Vagina (tissue), 2 donors: ENCODE data around the gene ANO2. TPM values are rescaled to one million over a fixed set of nuclear protein-coding genes. Genes with fewer than 3 reads are reported as not detected.

ENCODE experiments used
- DNase-seq, 2 donors: peaks; one replicate each; pipeline ENCODE4 v3.0.0-alpha.2; 2017; ENCODE audit errors: extremely low spot score in 2 of 2
- H3K27ac ChIP-seq: fragments of 200-600 bp; sonication (generic); one replicate; pipeline ENCODE4 v1.5.1; 2019
- H3K27me3 ChIP-seq: fragments of 200-600 bp; sonication (generic); one replicate; pipeline ENCODE4 v1.5.1; 2019
- H3K36me3 ChIP-seq, 2 donors: fragments of 200-600 bp; sonication (generic); one replicate each; pipeline ENCODE4 v1.5.1; 2017 to 2019
- H3K4me1 ChIP-seq: fragments of 200-600 bp; sonication (generic); one replicate; pipeline ENCODE4 v1.5.1; 2019
- H3K4me3 ChIP-seq, 2 donors: fragments of 200-600 bp; sonication (generic); 1 replicate in 1 of 2; 2 replicates in 1 of 2; pipeline ENCODE4 v1.5.1; 2016 to 2019
- H3K9me3 ChIP-seq: fragments of 200-600 bp; sonication (generic); one replicate; pipeline ENCODE4 v1.5.1; 2019
- POLR2A ChIP-seq, 2 donors: fragments of 450-650 bp; IDR thresholded peaks; one replicate each; pipeline ENCODE4 v1.6.1; 2017; ENCODE audit warnings: antibody characterized with exemption in 2 of 2, mild to moderate bottlenecking in 2 of 2, moderate library complexity in 2 of 2
- POLR2AphosphoS5 ChIP-seq, 2 donors: sonication (generic); formaldehyde crosslinking; IDR thresholded peaks; one replicate each; pipeline ENCODE4 v1.9.0; 2017; ENCODE audit warnings: antibody characterized with exemption in 2 of 2, mild to moderate bottlenecking in 2 of 2, low read depth in 1 of 2; ENCODE audit not compliant: insufficient read depth in 1 of 2
- intact Hi-C: fragments of 100-400 bp; cut with DNase I; formaldehyde crosslinking; loops from one replicate; pipeline ENCODE4 v1.15.1; 2023
- total RNA-seq: library from RNA; depleted of rRNA; stranded (reverse); fragments of >200 nt; gene quantifications from one replicate; pipeline ENCODE4 v1.2.3, GENCODE V29; 2016
- TF ChIP-seq, protein P1 (sequence below), 3 experiments: fragments of 450-650 bp in 2 of 3; fragments of 200-600 bp in 1 of 3; sonication (generic) in 1 of 3; IDR thresholded peaks; one replicate each; pipeline ENCODE4 v1.5.1; 2017 to 2019; ENCODE audit warnings: antibody characterized with exemption in 3 of 3, mild to moderate bottlenecking in 2 of 3, moderate library complexity in 2 of 3

The ANO2 gene
- total RNA-seq, 1 donor from 2014 or later = 18.7 TPM

DNA sequence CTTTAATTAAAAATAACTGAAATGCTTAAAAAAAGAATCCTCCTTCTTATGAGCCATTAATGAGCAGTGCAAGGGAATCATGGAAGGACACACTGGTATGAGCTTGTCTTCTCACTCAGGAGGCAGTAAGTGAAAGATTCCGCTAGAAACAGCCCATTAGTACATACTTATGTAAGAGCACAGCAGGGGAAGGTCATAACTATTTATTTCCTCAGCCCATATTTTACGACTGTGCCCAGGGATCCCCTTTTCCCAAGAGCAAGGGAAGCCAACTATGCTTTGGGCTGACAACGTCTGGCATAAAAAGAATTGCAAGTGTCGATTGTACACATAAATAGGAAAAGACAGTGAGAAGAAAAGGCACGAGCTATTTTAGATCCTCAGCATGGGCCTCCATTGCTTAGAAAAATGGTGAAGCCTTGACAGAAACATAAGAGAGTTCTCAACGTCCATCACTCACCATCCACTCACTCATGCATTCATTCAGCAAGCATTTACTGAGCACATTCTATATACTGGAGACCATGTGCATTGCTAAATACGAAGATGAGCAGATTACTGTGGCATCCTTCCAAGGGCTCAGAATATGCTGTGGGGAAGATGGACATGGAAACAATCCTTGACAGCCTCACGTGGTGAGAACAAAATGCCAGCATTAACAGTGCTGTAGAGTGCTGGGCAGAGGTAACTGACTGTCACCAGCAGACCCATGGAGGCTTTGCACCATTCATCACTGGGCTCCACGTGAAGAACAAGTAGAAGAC, 360.5 kb downstream of the ANO2 start:
- DNase-seq = no peak

GRCh38 chr12:5582541-5582940, 362.5 kb downstream of the ANO2 start:
- H3K36me3 ChIP-seq = no peaks in the 10 kb centered on the region
- no peak overlapping the region for H3K4me3 ChIP-seq
- H3K9me3 ChIP-seq = no peaks in the 10 kb centered on the region
- DNase-seq = no peak
- no peaks in the 10 kb centered on the region for H3K27me3 ChIP-seq
- no peak for TF ChIP-seq POLR2A (IDR thresholded peaks at IDR 0.05)
- TF ChIP-seq POLR2AphosphoS5 (IDR thresholded peaks at IDR 0.05; ENCODE audit: insufficient read depth in 1 of 2, low read depth in 1 of 2) = no peak
- TF ChIP-seq, protein P1, sequence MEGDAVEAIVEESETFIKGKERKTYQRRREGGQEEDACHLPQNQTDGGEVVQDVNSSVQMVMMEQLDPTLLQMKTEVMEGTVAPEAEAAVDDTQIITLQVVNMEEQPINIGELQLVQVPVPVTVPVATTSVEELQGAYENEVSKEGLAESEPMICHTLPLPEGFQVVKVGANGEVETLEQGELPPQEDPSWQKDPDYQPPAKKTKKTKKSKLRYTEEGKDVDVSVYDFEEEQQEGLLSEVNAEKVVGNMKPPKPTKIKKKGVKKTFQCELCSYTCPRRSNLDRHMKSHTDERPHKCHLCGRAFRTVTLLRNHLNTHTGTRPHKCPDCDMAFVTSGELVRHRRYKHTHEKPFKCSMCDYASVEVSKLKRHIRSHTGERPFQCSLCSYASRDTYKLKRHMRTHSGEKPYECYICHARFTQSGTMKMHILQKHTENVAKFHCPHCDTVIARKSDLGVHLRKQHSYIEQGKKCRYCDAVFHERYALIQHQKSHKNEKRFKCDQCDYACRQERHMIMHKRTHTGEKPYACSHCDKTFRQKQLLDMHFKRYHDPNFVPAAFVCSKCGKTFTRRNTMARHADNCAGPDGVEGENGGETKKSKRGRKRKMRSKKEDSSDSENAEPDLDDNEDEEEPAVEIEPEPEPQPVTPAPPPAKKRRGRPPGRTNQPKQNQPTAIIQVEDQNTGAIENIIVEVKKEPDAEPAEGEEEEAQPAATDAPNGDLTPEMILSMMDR (IDR thresholded peaks at IDR 0.05) = no peak
- intact Hi-C loops = no loop called here
- peak overlapping the region; percentile 30 for H3K27ac ChIP-seq
- peaks cover 51% of the 10 kb centered on the region for H3K4me1 ChIP-seq

More for the DNA sequence above, 360.5 kb downstream of the ANO2 start:
- intact Hi-C loops = no loop called here
- TF ChIP-seq, protein P1 (IDR thresholded peaks at IDR 0.05) = no peak
- TF ChIP-seq POLR2AphosphoS5 (IDR thresholded peaks at IDR 0.05; ENCODE audit: insufficient read depth in 1 of 2, low read depth in 1 of 2) (no peak), POLR2A (IDR thresholded peaks at IDR 0.05) (no peak)
- Histone ChIP-seq H3K9me3 (no peaks in the 10 kb centered on the region), H3K27ac (no peak overlapping the region), H3K4me1 (peaks cover 30% of the 10 kb centered on the region), H3K36me3 (no peaks in the 10 kb centered on the region), H3K27me3 (no peaks in the 10 kb centered on the region), H3K4me3 (no peak overlapping the region)

DNA sequence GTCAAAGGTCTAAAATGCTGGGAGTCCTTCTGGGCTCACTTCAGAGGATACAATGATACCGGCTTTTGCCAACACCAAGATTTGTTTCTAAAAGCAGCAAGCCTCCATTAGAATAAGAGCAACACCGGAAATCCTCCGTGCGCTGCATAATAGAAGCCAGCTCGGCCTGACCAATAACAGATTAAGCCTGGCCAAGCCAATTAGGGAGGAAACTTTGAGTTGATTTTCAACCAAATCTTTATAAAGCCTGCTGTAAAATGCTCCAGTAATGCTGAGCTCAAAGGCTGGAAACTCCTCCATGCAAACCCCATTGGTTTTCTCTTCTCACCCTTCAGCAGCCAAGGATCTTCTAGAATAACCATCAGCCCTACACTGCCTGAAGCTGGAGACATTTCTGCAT, 363.0 kb downstream of the ANO2 start:
- H3K27ac ChIP-seq = peak overlapping the region; percentile 30
- DNase-seq = no peak
- H3K4me1 ChIP-seq = peaks cover 51% of the 10 kb centered on the region
- H3K4me3 ChIP-seq = no peak overlapping the region
- H3K9me3 ChIP-seq = no peaks in the 10 kb centered on the region
- H3K36me3 ChIP-seq = no peaks in the 10 kb centered on the region
- intact Hi-C loops = no loop called here
- TF ChIP-seq POLR2A (IDR thresholded peaks at IDR 0.05) (no peak), POLR2AphosphoS5 (IDR thresholded peaks at IDR 0.05; ENCODE audit: insufficient read depth in 1 of 2, low read depth in 1 of 2) (no peak)
- TF ChIP-seq, protein P1 (IDR thresholded peaks at IDR 0.05) = no peak
- H3K27me3 ChIP-seq = no peaks in the 10 kb centered on the region

DNA sequence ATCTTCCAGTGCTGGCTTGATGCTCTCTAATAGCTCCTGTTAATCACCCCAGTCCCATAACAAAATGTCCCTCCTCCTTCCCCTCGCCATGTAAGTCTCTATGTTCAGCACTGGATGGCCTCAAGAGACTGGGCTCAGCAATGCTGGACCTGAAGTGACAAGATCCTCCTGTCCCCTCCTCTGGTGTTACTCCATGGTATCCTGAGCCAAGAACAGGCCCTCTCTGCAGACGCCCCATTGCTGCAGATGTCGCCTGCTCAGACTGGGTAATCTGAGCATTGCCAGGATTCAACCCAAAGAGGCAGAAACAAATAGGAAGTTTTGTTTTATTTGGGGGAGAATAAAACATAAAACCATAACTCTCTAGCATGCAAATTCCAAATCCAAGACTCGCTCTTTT, 363.4 kb downstream of the ANO2 start:
- no peaks in the 10 kb centered on the region for H3K27me3 ChIP-seq
- TF ChIP-seq POLR2AphosphoS5 (IDR thresholded peaks at IDR 0.05; ENCODE audit: insufficient read depth in 1 of 2, low read depth in 1 of 2) (no peak), POLR2A (IDR thresholded peaks at IDR 0.05) (no peak)
- TF ChIP-seq, protein P1 (IDR thresholded peaks at IDR 0.05) = no peak
- no peaks in the 10 kb centered on the region for H3K9me3 ChIP-seq
- H3K4me3 ChIP-seq = no peak overlapping the region
- DNase-seq = no peak
- peaks cover 51% of the 10 kb centered on the region for H3K4me1 ChIP-seq
- no peaks in the 10 kb centered on the region for H3K36me3 ChIP-seq
- intact Hi-C loops = no loop called here
- H3K27ac ChIP-seq = peak overlapping the region; percentile 30

GRCh38 chr12:5581019-5581418, 364.0 kb downstream of the ANO2 start:
- intact Hi-C loops = no loop called here
- H3K4me3 ChIP-seq = no peak overlapping the region
- H3K27ac ChIP-seq = peak overlapping the region; percentile 30
- no peak for DNase-seq
- no peaks in the 10 kb centered on the region for H3K27me3 ChIP-seq
- H3K4me1 ChIP-seq = peaks cover 51% of the 10 kb centered on the region
- no peaks in the 10 kb centered on the region for H3K9me3 ChIP-seq
- no peaks in the 10 kb centered on the region for H3K36me3 ChIP-seq
- TF ChIP-seq POLR2A (IDR thresholded peaks at IDR 0.05) = no peak
- no peak for TF ChIP-seq POLR2AphosphoS5 (IDR thresholded peaks at IDR 0.05; ENCODE audit: insufficient read depth in 1 of 2, low read depth in 1 of 2)
- TF ChIP-seq, protein P1 (IDR thresholded peaks at IDR 0.05) = no peak
